GM12878 (cell line): ENCODE data around the gene TERB1. TPM values are rescaled to one million over a fixed set of nuclear protein-coding genes. Genes with fewer than 3 reads are reported as not detected.

Experiments used
- EED ChIP-seq: sonication (generic); IDR thresholded peaks from 2 replicates; pipeline ENCODE4 v1.6.1; 2016; ENCODE audit warnings: antibody characterized with exemption, low read depth
- MYC ChIP-seq: IDR thresholded peaks from 2 replicates; pipeline ENCODE4 v1.6.1; 2011; ENCODE audit warnings: mild to moderate bottlenecking, low read length, moderate library complexity, inconsistent platforms; ENCODE audit not compliant: insufficient read depth, insufficient replicate concordance, insufficient read length, severe bottlenecking
- NR2C2 ChIP-seq: IDR thresholded peaks from 2 replicates; pipeline ENCODE4 v1.6.1; 2011; ENCODE audit warnings: borderline replicate concordance, low read depth; ENCODE audit not compliant: control insufficient read depth, insufficient read length
- RAD51 ChIP-seq: fragments of 450-650 bp; IDR thresholded peaks from 2 replicates; pipeline ENCODE4 v1.6.1; 2016; ENCODE audit warnings: moderate library complexity, mild to moderate bottlenecking, inconsistent platforms
- SKIL ChIP-seq: fragments of 450-650 bp; IDR thresholded peaks from 2 replicates; pipeline ENCODE4 v1.6.1; 2017; ENCODE audit warnings: mild to moderate bottlenecking, low read depth, inconsistent platforms; ENCODE audit not compliant: poor library complexity, severe bottlenecking
- SREBF2 ChIP-seq: IDR thresholded peaks from 2 replicates; pipeline ENCODE4 v1.6.1; 2012; ENCODE audit warnings: mild to moderate bottlenecking, low read length
- YBX1 ChIP-seq: fragments of 450-650 bp; IDR thresholded peaks from 2 replicates; pipeline ENCODE4 v1.6.1; 2016; ENCODE audit warnings: antibody characterized with exemption
- YY1 ChIP-seq: IDR thresholded peaks from 2 replicates; pipeline ENCODE4 v1.6.1; 2011; ENCODE audit warnings: low read depth, mild to moderate bottlenecking, low read length
- ZNF622 ChIP-seq: fragments of 450-650 bp; IDR thresholded peaks from 2 replicates; pipeline ENCODE4 v1.6.1; 2017; ENCODE audit warnings: mild to moderate bottlenecking, inconsistent platforms
- polyA plus RNA-seq, 11 experiments: library from polyadenylated mRNA; depleted of rRNA in 4 of 11; unstranded in 6 of 11; stranded (reverse) in 5 of 11; fragments of >200 nt; fragmentation: Nextera tagmentation in 4 of 11; fragmentation: Illumina TruSeq in 1 of 11; extraction: Ambion mirVana in 4 of 11; extraction: Trizol in 1 of 11; gene quantifications; 1 replicate in 1 of 11; 2 replicates in 10 of 11; pipeline versions ENCODE4 v1.2.1 to v1.2.3, GENCODE V29; 2011 to 2016; ENCODE audit warnings: inconsistent platforms in 2 of 11, missing spikeins in 2 of 11, low read depth in 1 of 11
- total RNA-seq, 4 experiments: library from RNA; depleted of rRNA in 3 of 4; stranded (reverse); fragments of >200 nt in 3 of 4; fragmentation: Illumina TruSeq in 1 of 4; extraction: Trizol in 1 of 4; gene quantifications; 2 replicates each; pipeline versions ENCODE4 v1.2.1 to v1.2.3, GENCODE V29; 2013 to 2021
- TF ChIP-seq, protein P1 (sequence below): IDR thresholded peaks from 2 replicates; pipeline ENCODE4 v1.6.1; 2012; ENCODE audit warnings: improper control_type of control experiment, low read depth, low read length; ENCODE audit not compliant: insufficient replicate concordance

Gene TERB1
- total and polyA plus RNA-seq, 10 of the 15 experiments (the other 5 are each of a cell fraction or from before 2014, with no cell fraction given), result 0.03 to 0.10 (median 0.06) TPM; not detected in 7

GRCh38 chr16:66741169-66741900 is 60.0 kb downstream of the TERB1 start (continued):
- TF ChIP-seq RAD51 (no peak), SKIL (no peak), YBX1 (no peak), ZNF622 (no peak), EED (no peak), YY1 (no peak), SREBF2 (no peak), NR2C2 (no peak), MYC (no peak)
- TF ChIP-seq, protein P1, sequence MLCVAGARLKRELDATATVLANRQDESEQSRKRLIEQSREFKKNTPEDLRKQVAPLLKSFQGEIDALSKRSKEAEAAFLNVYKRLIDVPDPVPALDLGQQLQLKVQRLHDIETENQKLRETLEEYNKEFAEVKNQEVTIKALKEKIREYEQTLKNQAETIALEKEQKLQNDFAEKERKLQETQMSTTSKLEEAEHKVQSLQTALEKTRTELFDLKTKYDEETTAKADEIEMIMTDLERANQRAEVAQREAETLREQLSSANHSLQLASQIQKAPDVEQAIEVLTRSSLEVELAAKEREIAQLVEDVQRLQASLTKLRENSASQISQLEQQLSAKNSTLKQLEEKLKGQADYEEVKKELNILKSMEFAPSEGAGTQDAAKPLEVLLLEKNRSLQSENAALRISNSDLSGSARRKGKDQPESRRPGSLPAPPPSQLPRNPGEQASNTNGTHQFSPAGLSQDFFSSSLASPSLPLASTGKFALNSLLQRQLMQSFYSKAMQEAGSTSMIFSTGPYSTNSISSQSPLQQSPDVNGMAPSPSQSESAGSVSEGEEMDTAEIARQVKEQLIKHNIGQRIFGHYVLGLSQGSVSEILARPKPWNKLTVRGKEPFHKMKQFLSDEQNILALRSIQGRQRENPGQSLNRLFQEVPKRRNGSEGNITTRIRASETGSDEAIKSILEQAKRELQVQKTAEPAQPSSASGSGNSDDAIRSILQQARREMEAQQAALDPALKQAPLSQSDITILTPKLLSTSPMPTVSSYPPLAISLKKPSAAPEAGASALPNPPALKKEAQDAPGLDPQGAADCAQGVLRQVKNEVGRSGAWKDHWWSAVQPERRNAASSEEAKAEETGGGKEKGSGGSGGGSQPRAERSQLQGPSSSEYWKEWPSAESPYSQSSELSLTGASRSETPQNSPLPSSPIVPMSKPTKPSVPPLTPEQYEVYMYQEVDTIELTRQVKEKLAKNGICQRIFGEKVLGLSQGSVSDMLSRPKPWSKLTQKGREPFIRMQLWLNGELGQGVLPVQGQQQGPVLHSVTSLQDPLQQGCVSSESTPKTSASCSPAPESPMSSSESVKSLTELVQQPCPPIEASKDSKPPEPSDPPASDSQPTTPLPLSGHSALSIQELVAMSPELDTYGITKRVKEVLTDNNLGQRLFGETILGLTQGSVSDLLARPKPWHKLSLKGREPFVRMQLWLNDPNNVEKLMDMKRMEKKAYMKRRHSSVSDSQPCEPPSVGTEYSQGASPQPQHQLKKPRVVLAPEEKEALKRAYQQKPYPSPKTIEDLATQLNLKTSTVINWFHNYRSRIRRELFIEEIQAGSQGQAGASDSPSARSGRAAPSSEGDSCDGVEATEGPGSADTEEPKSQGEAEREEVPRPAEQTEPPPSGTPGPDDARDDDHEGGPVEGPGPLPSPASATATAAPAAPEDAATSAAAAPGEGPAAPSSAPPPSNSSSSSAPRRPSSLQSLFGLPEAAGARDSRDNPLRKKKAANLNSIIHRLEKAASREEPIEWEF, result no peak
- TF ChIP-seq, all 136 proteins: peak for 0
